ENCODE data around the gene CHST12. TPM values are rescaled to one million over a fixed set of nuclear protein-coding genes. Genes with fewer than 3 reads are reported as not detected.

The CHST12 gene
- total RNA-seq, 2 experiments from 2014 or later: 40.7 to 44.8 TPM

GRCh38 chr7:2399848-2400587 lies 3.4 kb upstream of the CHST12 start:
- Mint-ChIP-seq H3K36me3 (ENCODE audit: low read depth) (peaks cover 9% of the 10 kb centered on the region), H3K27me3 (no peaks in the 10 kb centered on the region), H3K4me3 (peak overlapping the region; percentile 31), H3K4me1 (peaks cover 34% of the 10 kb centered on the region), H3K27ac (peak overlapping the region; percentile 85), H3K9me3 (no peaks in the 10 kb centered on the region)
- peak; percentile 36 for DNase-seq
- POLR2A ChIA-PET: no interaction called here
- CTCF ChIA-PET: interaction anchor here (1.0 to 1.1 kb wide), 2 partner anchors 44 to 50 kb away, joined by 3 to 6 read pairs; no protein-coding TSS in a partner anchor

GRCh38 chr7:2402687-2403013 lies 761 bp upstream of the CHST12 start:
- no peaks in the 10 kb centered on the region for H3K9me3 Mint-ChIP-seq
- H3K4me3 Mint-ChIP-seq: peak overlapping the region; percentile 77
- H3K36me3 Mint-ChIP-seq (ENCODE audit: low read depth): peaks cover 21% of the 10 kb centered on the region
- peak; percentile 6 for DNase-seq
- ChIA-PET CTCF (interaction anchor here (0.7 to 1.1 kb wide), 3 partner anchors 9 to 29 kb away, joined by 3 to 4 read pairs (median 3); no protein-coding TSS in a partner anchor), POLR2A (no interaction called here)
- no peaks in the 10 kb centered on the region for H3K27me3 Mint-ChIP-seq
- peaks cover 53% of the 10 kb centered on the region for H3K4me1 Mint-ChIP-seq
- H3K27ac Mint-ChIP-seq: peak overlapping the region; percentile 72

- peak; percentile 27 for DNase-seq
- H3K9me3 Mint-ChIP-seq: no peaks in the 10 kb centered on the region
- H3K4me1 Mint-ChIP-seq: peaks cover 61% of the 10 kb centered on the region
- peaks cover 31% of the 10 kb centered on the region for H3K36me3 Mint-ChIP-seq (ENCODE audit: low read depth)
- H3K27me3 Mint-ChIP-seq: no peaks in the 10 kb centered on the region
- CTCF ChIA-PET: interaction anchor here (0.5 to 1.7 kb wide), 7 partner anchors 10 to 306 kb away, joined by 3 to 8 read pairs (median 4); no protein-coding TSS in a partner anchor
- POLR2A ChIA-PET: no interaction called here
- peak overlapping the region; percentile 80 for H3K4me3 Mint-ChIP-seq
- peak overlapping the region; percentile 96 for H3K27ac Mint-ChIP-seq
Observed at GRCh38 chr7:2403718-2404648, 572 bp downstream of the CHST12 start.

- CTCF ChIA-PET: interaction anchor here (0.5 to 1.7 kb wide), 4 partner anchors 11 to 305 kb away, joined by 3 to 8 read pairs (median 4); no protein-coding TSS in a partner anchor
- H3K36me3 Mint-ChIP-seq (ENCODE audit: low read depth): peaks cover 34% of the 10 kb centered on the region
Observed at GRCh38 chr7:2404714-2405119, 1.3 kb downstream of the CHST12 start.

GRCh38 chr7:2405201-2405600 lies 1.8 kb downstream of the CHST12 start:
- Mint-ChIP-seq H3K4me3 (peak overlapping the region; percentile 80), H3K4me1 (peaks cover 64% of the 10 kb centered on the region), H3K9me3 (no peaks in the 10 kb centered on the region), H3K27me3 (no peaks in the 10 kb centered on the region), H3K27ac (peak overlapping the region; percentile 96), H3K36me3 (ENCODE audit: low read depth) (peaks cover 38% of the 10 kb centered on the region)
- ChIA-PET CTCF (interaction anchor here (0.5 to 1.7 kb wide), 5 partner anchors 11 to 753 kb away, joined by 3 to 8 read pairs (median 3); no protein-coding TSS in a partner anchor), POLR2A (no interaction called here)
- DNase-seq: no peak

More at GRCh38 chr7:2404714-2405119, 1.3 kb downstream of the CHST12 start:
- POLR2A ChIA-PET: no interaction called here
- peak; percentile 9 for DNase-seq
- H3K4me1 Mint-ChIP-seq: peaks cover 64% of the 10 kb centered on the region
- H3K4me3 Mint-ChIP-seq: peak overlapping the region; percentile 80
- H3K9me3 Mint-ChIP-seq: no peaks in the 10 kb centered on the region
- no peaks in the 10 kb centered on the region for H3K27me3 Mint-ChIP-seq
- H3K27ac Mint-ChIP-seq: peak overlapping the region; percentile 96

GRCh38 chr7:2405601-2406345 lies 2.4 kb downstream of the CHST12 start:
- Mint-ChIP-seq H3K9me3 (no peaks in the 10 kb centered on the region), H3K4me3 (peak overlapping the region; percentile 80), H3K27ac (peak overlapping the region; percentile 96), H3K4me1 (peaks cover 67% of the 10 kb centered on the region), H3K27me3 (no peaks in the 10 kb centered on the region), H3K36me3 (ENCODE audit: low read depth) (peaks cover 42% of the 10 kb centered on the region)
- CTCF ChIA-PET: interaction anchor here (0.5 to 1.7 kb wide), 6 partner anchors 13 to 753 kb away, joined by 3 to 8 read pairs (median 4); no protein-coding TSS in a partner anchor
- POLR2A ChIA-PET: interaction anchor here (0.6 to 1.0 kb wide), 3 partner anchors 29 to 174 kb away, joined by 3 to 4 read pairs (median 3); no protein-coding TSS in a partner anchor
- peak; percentile 81 for DNase-seq

- H3K36me3 Mint-ChIP-seq (ENCODE audit: low read depth): peaks cover 47% of the 10 kb centered on the region
- no peaks in the 10 kb centered on the region for H3K9me3 Mint-ChIP-seq
- H3K27me3 Mint-ChIP-seq: no peaks in the 10 kb centered on the region
- peaks cover 74% of the 10 kb centered on the region for H3K4me1 Mint-ChIP-seq
- no peak overlapping the region for H3K4me3 Mint-ChIP-seq
- no peak for DNase-seq
- peak overlapping the region; percentile 76 for H3K27ac Mint-ChIP-seq
- CTCF ChIA-PET: interaction anchor here (1.2 kb wide), 1 partner anchor 22 kb away, joined by 3 read pairs; no protein-coding TSS in a partner anchor
- POLR2A ChIA-PET: interaction anchor here (0.6 kb wide), 1 partner anchor 13 kb away, joined by 4 read pairs; no protein-coding TSS in a partner anchor
Observed at GRCh38 chr7:2409745-2410414, 6.5 kb downstream of the CHST12 start.

- ChIA-PET CTCF (interaction anchor here (0.6 kb wide), 1 partner anchor 804 kb away, joined by 4 read pairs; no protein-coding TSS in a partner anchor), POLR2A (no interaction called here)
- H3K4me3 Mint-ChIP-seq: no peak overlapping the region
- H3K4me1 Mint-ChIP-seq: peaks cover 64% of the 10 kb centered on the region
- H3K27ac Mint-ChIP-seq: no peak overlapping the region
- no peak for DNase-seq
- H3K27me3 Mint-ChIP-seq: no peaks in the 10 kb centered on the region
- H3K9me3 Mint-ChIP-seq: no peaks in the 10 kb centered on the region
- peaks cover 42% of the 10 kb centered on the region for H3K36me3 Mint-ChIP-seq (ENCODE audit: low read depth)
Observed at GRCh38 chr7:2411049-2411448, 7.6 kb downstream of the CHST12 start.

- no peak for DNase-seq
- Mint-ChIP-seq H3K9me3 (no peaks in the 10 kb centered on the region), H3K27ac (no peak overlapping the region), H3K36me3 (ENCODE audit: low read depth) (peaks cover 42% of the 10 kb centered on the region), H3K27me3 (no peaks in the 10 kb centered on the region), H3K4me1 (peaks cover 63% of the 10 kb centered on the region), H3K4me3 (no peak overlapping the region)
- ChIA-PET POLR2A (no interaction called here), CTCF (interaction anchor here (1.1 to 1.3 kb wide), 2 partner anchors 9 to 10 kb away, joined by 3 to 5 read pairs; no protein-coding TSS in a partner anchor)
Observed at GRCh38 chr7:2411815-2412586, 8.6 kb downstream of the CHST12 start.

- Mint-ChIP-seq H3K9me3 (no peaks in the 10 kb centered on the region), H3K4me1 (peaks cover 66% of the 10 kb centered on the region), H3K4me3 (no peak overlapping the region), H3K36me3 (ENCODE audit: low read depth) (peaks cover 41% of the 10 kb centered on the region), H3K27ac (no peak overlapping the region), H3K27me3 (no peaks in the 10 kb centered on the region)
- POLR2A ChIA-PET: no interaction called here
- CTCF ChIA-PET: interaction anchor here (1.1 to 1.3 kb wide), 2 partner anchors 10 kb away, joined by 3 to 5 read pairs; no protein-coding TSS in a partner anchor
- DNase-seq: no peak
Observed at GRCh38 chr7:2412587-2413201, 9.3 kb downstream of the CHST12 start.

- H3K4me1 Mint-ChIP-seq: peaks cover 54% of the 10 kb centered on the region
- no peaks in the 10 kb centered on the region for H3K27me3 Mint-ChIP-seq
- H3K9me3 Mint-ChIP-seq: no peaks in the 10 kb centered on the region
- H3K36me3 Mint-ChIP-seq (ENCODE audit: low read depth): peaks cover 31% of the 10 kb centered on the region
- H3K27ac Mint-ChIP-seq: no peak overlapping the region
- ChIA-PET CTCF (interaction anchor here (0.6 to 1.6 kb wide), 2 partner anchors 9 to 95 kb away, joined by 3 to 4 read pairs; no protein-coding TSS in a partner anchor), POLR2A (no interaction called here)
- DNase-seq: no peak
- no peak overlapping the region for H3K4me3 Mint-ChIP-seq
Observed at GRCh38 chr7:2416063-2416462, 12.7 kb downstream of the CHST12 start.
